Keratinocyte (primary cell): ENCODE measurements around the gene ACTR5. TPM values are rescaled to one million over a fixed set of nuclear protein-coding genes. Genes with fewer than 3 reads are reported as not detected.

ENCODE experiments used
- DNase-seq: peaks from one replicate; pipeline ENCODE4 v3.0.0-alpha.2; 2011; ENCODE audit warnings: low read depth, missing footprints, low spot score
- FAIRE-seq: peaks from 2 replicates; lab custom pipeline; 2011; peaks lifted over from hg19 to GRCh38; lab: Jason Lieb, UNC
- H2AFZ ChIP-seq: 2 replicates; pipeline ENCODE4 v1.6.0; 2012; ENCODE audit warnings: low read length, control low read depth, inconsistent platforms; ENCODE audit not compliant: control insufficient read depth
- H3K27ac ChIP-seq: 2 replicates; pipeline ENCODE4 v1.5.1; 2011; ENCODE audit warnings: low read length; ENCODE audit not compliant: control insufficient read depth, insufficient read depth
- H3K27me3 ChIP-seq: 3 replicates; pipeline ENCODE4 v1.6.0; 2011; ENCODE audit warnings: low read length; ENCODE audit not compliant: control insufficient read depth, insufficient read depth; ENCODE audit errors: extremely low read depth
- H3K36me3 ChIP-seq, 2 experiments: 2 replicates in 1 of 2; 3 replicates in 1 of 2; pipeline ENCODE4 v1.5.1; 2011; ENCODE audit warnings: low read length in 2 of 2, mild to moderate bottlenecking in 1 of 2; ENCODE audit not compliant: control insufficient read depth in 2 of 2, insufficient read depth in 2 of 2; ENCODE audit errors: extremely low read depth in 1 of 2
- H3K4me1 ChIP-seq: 3 replicates; pipeline ENCODE4 v1.5.1; 2011; ENCODE audit warnings: low read length; ENCODE audit not compliant: control insufficient read depth, insufficient read depth; ENCODE audit errors: extremely low read depth
- H3K4me2 ChIP-seq: 3 replicates; pipeline ENCODE4 v1.6.0; 2011; ENCODE audit warnings: low read depth, low read length; ENCODE audit not compliant: control insufficient read depth, insufficient read depth; ENCODE audit errors: extremely low read depth
- H3K4me3 ChIP-seq, 3 experiments: fragments of 200-600 bp in 1 of 3; sonication (generic) in 1 of 3; 2 replicates in 2 of 3; 3 replicates in 1 of 3; pipeline ENCODE4 v1.5.1; 2011 to 2016; ENCODE audit warnings: low read length in 3 of 3, mild to moderate bottlenecking in 3 of 3, control low read depth in 2 of 3, inconsistent platforms in 1 of 3, low read depth in 1 of 3, mixed read lengths in 1 of 3, mixed run types in 1 of 3, moderate library complexity in 1 of 3; ENCODE audit not compliant: control insufficient read depth in 2 of 3, insufficient read depth in 2 of 3; ENCODE audit errors: extremely low read depth in 1 of 3
- H3K79me2 ChIP-seq: 2 replicates; pipeline ENCODE4 v1.6.0; 2012; ENCODE audit warnings: low read length; ENCODE audit not compliant: control insufficient read depth, insufficient read depth
- H3K9ac ChIP-seq: 3 replicates; pipeline ENCODE4 v1.6.0; 2011; ENCODE audit warnings: low read length; ENCODE audit not compliant: control insufficient read depth, insufficient read depth; ENCODE audit errors: extremely low read depth
- H3K9me1 ChIP-seq: 3 replicates; pipeline ENCODE4 v1.6.0; 2011; ENCODE audit warnings: low read length; ENCODE audit not compliant: control insufficient read depth, insufficient read depth; ENCODE audit errors: extremely low read depth
- H3K9me3 ChIP-seq: 2 replicates; pipeline ENCODE4 v1.5.1; 2012; ENCODE audit warnings: low read depth, low read length; ENCODE audit not compliant: control insufficient read depth
- H4K20me1 ChIP-seq: 3 replicates; pipeline ENCODE4 v1.6.0; 2011; ENCODE audit warnings: low read length; ENCODE audit not compliant: control insufficient read depth, insufficient read depth; ENCODE audit errors: extremely low read depth
- CTCF ChIP-seq, 3 experiments: IDR thresholded peaks in 1 of 3; conservative IDR thresholded peaks in 1 of 3; optimal IDR thresholded peaks in 1 of 3; 2 replicates in 2 of 3; 3 replicates in 1 of 3; pipeline versions ENCODE3 to v1.5.1; 2011; ENCODE audit warnings: low read length in 3 of 3, mild to moderate bottlenecking in 3 of 3, moderate library complexity in 2 of 3, control low read depth in 1 of 3, inconsistent platforms in 1 of 3; ENCODE audit not compliant: insufficient read depth in 2 of 3; ENCODE audit errors: extremely low read depth in 1 of 3
- EZH2 ChIP-seq: IDR thresholded peaks from one replicate; pipeline ENCODE4 v1.6.1; 2012; ENCODE audit warnings: inconsistent platforms, mild to moderate bottlenecking, low read length, moderate library complexity
- dilution Hi-C: fragments of 300-500 bp; cut with MboI; formaldehyde crosslinking; loops from one replicate; pipeline ENCODE4 v1.7.0; 2020; ENCODE audit warnings: low sequenced_read_pairs; ENCODE audit not compliant: extremely low pct_ligation_motif_present
- polyA plus RNA-seq, 5 experiments: library from polyadenylated mRNA; depleted of rRNA in 3 of 5; stranded (reverse) in 3 of 5; stranded (forward) in 1 of 5; unstranded in 1 of 5; fragments of >200 nt; gene quantifications; 1 replicate in 1 of 5; 2 replicates in 3 of 5; 3 replicates in 1 of 5; pipeline versions ENCODE4 v1.2.1 to v1.2.3, GENCODE V29; 2011 to 2012; ENCODE audit warnings: missing spikeins in 2 of 5, low read depth in 1 of 5, low replicate concordance in 1 of 5

Gene ACTR5
- polyA plus RNA-seq, 1 donor (not counting 4 experiments of a cell fraction or from before 2014, with no cell fraction given): 9.7 TPM

GRCh38 chr20:38804221-38804620, 56.0 kb downstream of the ACTR5 start:
- TF ChIP-seq CTCF (optimal IDR thresholded peaks at IDR 0.05 in 1 of 3, IDR thresholded peaks at IDR 0.05 in 1 of 3, conservative IDR thresholded peaks at IDR 0.05 in 1 of 3; ENCODE audit: extremely low read depth in 1 of 3, insufficient read depth in 2 of 3, low read length in 3 of 3) (no peak), EZH2 (no peak)
- H3K4me3 ChIP-seq: no peak overlapping the region
- no peaks in the 10 kb centered on the region for H3K9me1 ChIP-seq
- no peak overlapping the region for H3K4me2 ChIP-seq
- DNase-seq: no peak
- no peak for FAIRE-seq
- H3K27ac ChIP-seq: no peak overlapping the region
- no peaks in the 10 kb centered on the region for H3K4me1 ChIP-seq
- no peak overlapping the region for H3K9ac ChIP-seq
- H3K36me3 ChIP-seq: no peaks in the 10 kb centered on the region
- H4K20me1 ChIP-seq: no peaks in the 10 kb centered on the region
- H2AFZ ChIP-seq: no peak overlapping the region
- H3K79me2 ChIP-seq: no peaks in the 10 kb centered on the region
- H3K9me3 ChIP-seq: no peaks in the 10 kb centered on the region
- dilution Hi-C loops: no loop called here
- H3K27me3 ChIP-seq: peaks cover 43% of the 10 kb centered on the region

GRCh38 chr20:38804682-38805501, 56.6 kb downstream of the ACTR5 start:
- Histone ChIP-seq H3K9me3 (no peaks in the 10 kb centered on the region), H3K9me1 (no peaks in the 10 kb centered on the region), H3K27ac (no peak overlapping the region), H3K4me1 (no peaks in the 10 kb centered on the region), H3K4me2 (no peak overlapping the region), H3K79me2 (no peaks in the 10 kb centered on the region), H3K9ac (no peak overlapping the region), H3K4me3 (no peak overlapping the region), H2AFZ (no peak overlapping the region), H4K20me1 (no peaks in the 10 kb centered on the region), H3K27me3 (peaks cover 47% of the 10 kb centered on the region), H3K36me3 (no peaks in the 10 kb centered on the region)
- no peak for DNase-seq
- FAIRE-seq: no peak
- dilution Hi-C loops: no loop called here
- TF ChIP-seq CTCF (optimal IDR thresholded peaks at IDR 0.05 in 1 of 3, IDR thresholded peaks at IDR 0.05 in 1 of 3, conservative IDR thresholded peaks at IDR 0.05 in 1 of 3; ENCODE audit: extremely low read depth in 1 of 3, insufficient read depth in 2 of 3, low read length in 3 of 3): no peak
- TF ChIP-seq EZH2: no peak
